ENCODE measurements around the gene CFAP74. TPM values are rescaled to one million over a fixed set of nuclear protein-coding genes. Genes with fewer than 3 reads are reported as not detected.
A peak's percentile ranks its signal among the peaks of the same experiment; 100 is the strongest.

The CFAP74 gene
- total and polyA plus RNA-seq, 8 donors = 0.23 to 4.7 (median 2.8) TPM

GRCh38 chr1:1895060-1895418 is 108.5 kb downstream of the CFAP74 start:
- DNase-seq (peak in 1 of 4 donors; percentile 43), ATAC-seq (no peak)
- H3K4me1 ChIP-seq = peaks cover 9 to 20% of the 10 kb centered on the region in 2 donors
- H3K9me3 ChIP-seq = no peaks in the 10 kb centered on the region
- H3K36me3 ChIP-seq = no peaks in the 10 kb centered on the region
- H3K4me3 ChIP-seq = no peak overlapping the region
- no peak overlapping the region for H3K27ac ChIP-seq
- intact Hi-C loops (cut with DNase I) = no loop called here
- H3K27me3 ChIP-seq = peaks cover 0 to 21% of the 10 kb centered on the region in 2 donors
- no peak for TF ChIP-seq CTCF (IDR thresholded peaks at IDR 0.05)

GRCh38 chr1:1894354-1895059 is 109.1 kb downstream of the CFAP74 start:
- Histone ChIP-seq H3K9me3 (no peaks in the 10 kb centered on the region), H3K27me3 (peaks cover 0 to 15% of the 10 kb centered on the region in 2 donors), H3K36me3 (no peaks in the 10 kb centered on the region), H3K4me1 (peaks cover 9 to 20% of the 10 kb centered on the region in 2 donors), H3K27ac (no peak overlapping the region), H3K4me3 (no peak overlapping the region)
- ATAC-seq (peak; percentile 5), DNase-seq (peak in 1 of 4 donors; percentile 67)
- no peak for TF ChIP-seq CTCF (IDR thresholded peaks at IDR 0.05)
- intact Hi-C loops (cut with DNase I) = no loop called here

- H3K36me3 ChIP-seq = no peaks in the 10 kb centered on the region
- peaks cover 0 to 13% of the 10 kb centered on the region in 2 donors for H3K27me3 ChIP-seq
- H3K4me3 ChIP-seq = no peak overlapping the region
- no peak overlapping the region for H3K27ac ChIP-seq
- no peak for TF ChIP-seq CTCF (IDR thresholded peaks at IDR 0.05)
- no peaks in the 10 kb centered on the region for H3K9me3 ChIP-seq
- ATAC-seq (no peak), DNase-seq (peak in 1 of 4 donors; percentile 59)
- peaks cover 9 to 25% of the 10 kb centered on the region in 2 donors for H3K4me1 ChIP-seq
- intact Hi-C loops (cut with DNase I) = no loop called here
Observed at GRCh38 chr1:1893997-1894353, 109.6 kb downstream of the CFAP74 start.

- intact Hi-C loops (cut with DNase I) = no loop called here
- peaks cover 0 to 13% of the 10 kb centered on the region in 2 donors for H3K27me3 ChIP-seq
- H3K4me1 ChIP-seq = peaks cover 14 to 30% of the 10 kb centered on the region in 2 donors
- no peaks in the 10 kb centered on the region for H3K36me3 ChIP-seq
- ATAC-seq (no peak), DNase-seq (peak in 1 of 4 donors; percentile 52)
- no peak overlapping the region for H3K4me3 ChIP-seq
- TF ChIP-seq CTCF (IDR thresholded peaks at IDR 0.05) = no peak
- H3K9me3 ChIP-seq = no peaks in the 10 kb centered on the region
- H3K27ac ChIP-seq = no peak overlapping the region
Observed at GRCh38 chr1:1893291-1893985, 110.1 kb downstream of the CFAP74 start.

GRCh38 chr1:1892763-1893120 is 110.8 kb downstream of the CFAP74 start:
- no peak overlapping the region for H3K4me3 ChIP-seq
- peaks cover 0 to 13% of the 10 kb centered on the region in 2 donors for H3K27me3 ChIP-seq
- H3K27ac ChIP-seq = no peak overlapping the region
- intact Hi-C loops (cut with DNase I) = no loop called here
- no peaks in the 10 kb centered on the region for H3K36me3 ChIP-seq
- ATAC-seq = no peak
- no peak for TF ChIP-seq CTCF (IDR thresholded peaks at IDR 0.05)
- peaks cover 21 to 37% of the 10 kb centered on the region in 2 donors for H3K4me1 ChIP-seq
- no peaks in the 10 kb centered on the region for H3K9me3 ChIP-seq
- no peak for DNase-seq
